GM12878 (cell line): ENCODE measurements around the gene TTLL1. TPM values are rescaled to one million over a fixed set of nuclear protein-coding genes. Genes with fewer than 3 reads are reported as not detected.

Experiments used
- ATAC-seq: fragments of 200-7000 bp; cut with Tn5 transposase; 3 replicates; pipeline ENCODE4 v1.9.1; 2020; ENCODE audit warnings: mild to moderate bottlenecking, moderate library complexity
- BruUV-seq: library from RNA; stranded (reverse); fragments of 400-500 nt; replicated peaks from 2 replicates; lab custom pipeline; 2021; lab: Mats Ljungman, UMichigan
- CTCF ChIA-PET: fragments of 300-600 bp; sonication (Branson Sonifier 250); formaldehyde crosslinking; extraction: SDS; loops from one replicate; lab custom pipeline; 2021; ENCODE audit warnings: inconsistent platforms; lab: Yijun Ruan, JAX
- POLR2A ChIA-PET: fragments of 350-600 bp; formaldehyde crosslinking; extraction: SDS; loops from one replicate; lab custom pipeline; 2021; ENCODE audit warnings: inconsistent platforms; lab: Charles Lee
- RAD21 ChIA-PET: fragments of 300-600 bp; sonication (Branson Sonifier 250); formaldehyde crosslinking; loops from one replicate; lab custom pipeline; 2023; ENCODE audit warnings: antibody characterized with exemption; ENCODE audit not compliant: unreplicated experiment; lab: Charles Lee
- SMC1A ChIA-PET: fragments of 300-600 bp; sonication (Branson Sonifier 250); formaldehyde crosslinking; loops from one replicate; lab custom pipeline; 2023; ENCODE audit not compliant: unreplicated experiment, uncharacterized antibody; lab: Charles Lee
- DNase-seq: peaks from one replicate; pipeline ENCODE4 v3.0.0-alpha.2; 2011; ENCODE audit warnings: low read depth, low spot score
- FAIRE-seq: peaks from 3 replicates; lab custom pipeline; 2011; peaks lifted over from hg19 to GRCh38; lab: Jason Lieb, UNC
- H2AFZ ChIP-seq: 2 replicates; pipeline ENCODE4 v1.6.0; 2011; ENCODE audit warnings: low read depth, low read length, control low read depth; ENCODE audit not compliant: control insufficient read depth
- H3K27ac ChIP-seq: 2 replicates; pipeline ENCODE4 v1.5.1; 2011; ENCODE audit warnings: control low read depth; ENCODE audit not compliant: control insufficient read depth, insufficient read depth
- H3K27me3 ChIP-seq, 2 experiments: replicated peaks in 1 of 2; 2 replicates each; pipeline versions ENCODE4 v1.6.0 to v1.6.1; 2011; ENCODE audit warnings: low read length in 1 of 2; ENCODE audit not compliant: control insufficient read depth in 2 of 2, insufficient read depth in 2 of 2
- H3K36me3 ChIP-seq, 2 experiments: 2 replicates each; pipeline ENCODE4 v1.5.1; 2011; ENCODE audit warnings: low read length in 1 of 2; ENCODE audit not compliant: control insufficient read depth in 2 of 2, insufficient read depth in 2 of 2
- H3K4me1 ChIP-seq: 2 replicates; pipeline ENCODE4 v1.6.1; 2011; ENCODE audit warnings: mild to moderate bottlenecking, low read length, moderate library complexity, mixed read lengths; ENCODE audit not compliant: control insufficient read depth, insufficient read depth
- H3K4me2 ChIP-seq: 2 replicates; pipeline ENCODE4 v1.6.0; 2011; ENCODE audit warnings: control low read depth; ENCODE audit not compliant: control insufficient read depth, insufficient read depth
- H3K4me3 ChIP-seq: fragments of 200-600 bp; sonication (generic); 2 replicates; pipeline ENCODE4 v1.5.1; 2016
- H3K79me2 ChIP-seq: 2 replicates; pipeline ENCODE4 v1.6.0; 2011; ENCODE audit warnings: low read length; ENCODE audit not compliant: control insufficient read depth, insufficient read depth
- H3K9ac ChIP-seq: 2 replicates; pipeline ENCODE4 v1.8.0; 2011; ENCODE audit warnings: low read length, control low read depth, mixed read lengths; ENCODE audit not compliant: control insufficient read depth, insufficient read depth
- H3K9me3 ChIP-seq: replicated peaks from 3 replicates; pipeline ENCODE4 v1.5.1; 2011; ENCODE audit warnings: mild to moderate bottlenecking, low read length; ENCODE audit not compliant: control insufficient read depth, insufficient read depth
- H4K20me1 ChIP-seq: 2 replicates; pipeline ENCODE4 v1.6.0; 2011; ENCODE audit not compliant: control insufficient read depth, insufficient read depth
- ATF3 ChIP-seq: IDR thresholded peaks from 2 replicates; pipeline ENCODE4 v1.6.1; 2011; ENCODE audit warnings: low read depth, mild to moderate bottlenecking, low read length, moderate library complexity, borderline replicate concordance; ENCODE audit errors: extremely low read depth
- CTCF ChIP-seq, 3 experiments: IDR thresholded peaks in 2 of 3; conservative IDR thresholded peaks in 1 of 3; 2 replicates each; pipeline ENCODE4 v1.5.1; 2011; ENCODE audit warnings: low read depth in 3 of 3, low read length in 3 of 3, mild to moderate bottlenecking in 3 of 3, control low read depth in 2 of 3, moderate library complexity in 2 of 3, inconsistent platforms in 1 of 3, mixed read lengths in 1 of 3; ENCODE audit not compliant: control insufficient read depth in 2 of 3, insufficient read depth in 1 of 3; ENCODE audit errors: extremely low read depth in 1 of 3
- E2F4 ChIP-seq: IDR thresholded peaks from 2 replicates; pipeline ENCODE4 v1.6.1; 2012; ENCODE audit warnings: low read depth, low read length, improper control_type of control experiment
- EED ChIP-seq: sonication (generic); IDR thresholded peaks from 2 replicates; pipeline ENCODE4 v1.6.1; 2016; ENCODE audit warnings: antibody characterized with exemption, low read depth
- FOXK2 ChIP-seq: fragments of 450-650 bp; IDR thresholded peaks from 2 replicates; pipeline ENCODE4 v1.6.1; 2017; ENCODE audit warnings: mild to moderate bottlenecking, moderate library complexity
- MAX ChIP-seq: IDR thresholded peaks from 2 replicates; pipeline ENCODE4 v1.6.1; 2012; ENCODE audit warnings: low read depth, low read length, improper control_type of control experiment
- PAX5 ChIP-seq: IDR thresholded peaks from 2 replicates; pipeline ENCODE4 v1.6.1; 2011; ENCODE audit warnings: low read depth, low read length, borderline replicate concordance
- POLR2A ChIP-seq: IDR thresholded peaks from 2 replicates; pipeline ENCODE4 v1.6.1; 2011; ENCODE audit warnings: low read depth, mild to moderate bottlenecking, low read length
- POLR2AphosphoS2 ChIP-seq: IDR thresholded peaks from 2 replicates; pipeline ENCODE4 v1.6.1; 2011; ENCODE audit warnings: low read depth, mild to moderate bottlenecking, low read length, improper control_type of control experiment, moderate library complexity
- POU2F2 ChIP-seq: IDR thresholded peaks from 3 replicates; pipeline ENCODE4 v1.6.1; 2011; ENCODE audit warnings: low read depth, mild to moderate bottlenecking, low read length, borderline replicate concordance
- RAD21 ChIP-seq: IDR thresholded peaks from 2 replicates; pipeline ENCODE4 v1.6.1; 2011; ENCODE audit warnings: mild to moderate bottlenecking, low read depth, low read length, moderate library complexity; ENCODE audit not compliant: insufficient read depth
- REST ChIP-seq: IDR thresholded peaks from 2 replicates; pipeline ENCODE4 v1.6.1; 2012; ENCODE audit warnings: mild to moderate bottlenecking, low read depth, low read length
- SMAD1 ChIP-seq: fragments of 450-650 bp; IDR thresholded peaks from 2 replicates; pipeline ENCODE4 v1.6.1; 2018; ENCODE audit warnings: mild to moderate bottlenecking, low read depth; ENCODE audit not compliant: partially characterized antibody
- TCF12 ChIP-seq: IDR thresholded peaks from 2 replicates; pipeline ENCODE4 v1.6.1; 2011; ENCODE audit warnings: low read depth, mild to moderate bottlenecking, low read length
- YY1 ChIP-seq: IDR thresholded peaks from 2 replicates; pipeline ENCODE4 v1.6.1; 2011; ENCODE audit warnings: low read depth, mild to moderate bottlenecking, low read length
- ZNF274 ChIP-seq: IDR thresholded peaks from one replicate; pipeline ENCODE4 v1.8.0; 2011; ENCODE audit not compliant: insufficient read length, insufficient read depth
- whole genome bisulfite sequencing: methylation state at CpG from one replicate; pipeline ENCODE4 v1.1.6; 2016; ENCODE audit warnings: low lambda C conversion rate; ENCODE audit not compliant: insufficient replicate concordance, insufficient coverage; ENCODE audit errors: missing lambda C conversion rate; 5-methylcytosine and 5-hydroxymethylcytosine counted together
- in situ Hi-C: fragments of 300-500 bp; cut with MboI; formaldehyde crosslinking; loops from 9 replicates; pipeline ENCODE4 v1.14.3; 2018; ENCODE audit warnings: mixed read lengths
- intact Hi-C: fragments of 100-400 bp; cut with micrococcal nuclease; formaldehyde crosslinking; loops from one replicate; pipeline ENCODE4 v1.14.2; 2022; ENCODE audit not compliant: unreplicated experiment
- polyA plus RNA-seq, 11 experiments: library from polyadenylated mRNA; depleted of rRNA in 4 of 11; unstranded in 6 of 11; stranded (reverse) in 5 of 11; fragments of >200 nt; fragmentation: Nextera tagmentation in 4 of 11; fragmentation: Illumina TruSeq in 1 of 11; extraction: Ambion mirVana in 4 of 11; extraction: Trizol in 1 of 11; gene quantifications; 1 replicate in 1 of 11; 2 replicates in 10 of 11; pipeline versions ENCODE4 v1.2.1 to v1.2.3, GENCODE V29; 2011 to 2016; ENCODE audit warnings: inconsistent platforms in 2 of 11, missing spikeins in 2 of 11, low read depth in 1 of 11
- total RNA-seq, 4 experiments: library from RNA; depleted of rRNA in 3 of 4; stranded (reverse); fragments of >200 nt in 3 of 4; fragmentation: Illumina TruSeq in 1 of 4; extraction: Trizol in 1 of 4; gene quantifications; 2 replicates each; pipeline versions ENCODE4 v1.2.1 to v1.2.3, GENCODE V29; 2013 to 2021

The TTLL1 gene
- total and polyA plus RNA-seq, 10 of the 15 experiments (the other 5 are each of a cell fraction or from before 2014, with no cell fraction given): 0.39 to 4.8 (median 3.2) TPM

DNA sequence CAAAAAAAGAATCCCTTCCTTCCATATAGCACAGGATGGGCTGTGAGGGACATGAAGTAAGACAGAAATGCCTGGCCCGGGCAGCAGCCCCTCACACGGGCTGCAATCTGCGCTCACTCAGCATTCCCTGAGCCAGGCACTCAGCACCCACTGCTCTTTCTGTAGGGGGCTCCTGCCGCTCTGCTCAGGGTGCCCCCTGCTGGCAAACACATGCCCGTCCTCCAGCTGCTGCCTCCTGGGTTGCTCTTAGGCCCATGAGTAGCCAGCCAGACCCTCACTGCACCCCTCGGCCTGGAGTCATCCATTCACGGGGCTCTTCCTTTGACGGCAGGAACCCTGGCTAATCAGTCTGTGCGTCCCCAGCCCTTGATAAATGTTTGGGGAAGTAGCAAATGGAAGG lies 47.1 kb upstream of the TTLL1 start:
- POLR2A ChIA-PET: no interaction called here
- WGBS: 18% methylated on average over 9 of the region's 9 CpGs
- H3K9ac ChIP-seq: no peak overlapping the region
- no TSS peak for BruUV-seq
- CTCF ChIA-PET: interaction anchor here (0.9 to 1.5 kb wide), 7 partner anchors 12 to 268 kb away, joined by 3 to 5 read pairs (median 3); partner anchors contain the start of gene BIK
- in situ Hi-C loops: no loop called here
- H3K79me2 ChIP-seq: no peaks in the 10 kb centered on the region
- no peak overlapping the region for H3K4me2 ChIP-seq
- peak; percentile 93 for ATAC-seq
- no peaks in the 10 kb centered on the region for H3K4me1 ChIP-seq
- H3K27me3 ChIP-seq: no peaks in the 10 kb centered on the region
- no peaks in the 10 kb centered on the region for H4K20me1 ChIP-seq
- SMC1A ChIA-PET: no interaction called here
- H2AFZ ChIP-seq: no peak overlapping the region
- RAD21 ChIA-PET: no interaction called here
- peaks cover 6 to 25% of the 10 kb centered on the region in 2 experiments for H3K36me3 ChIP-seq
- H3K27ac ChIP-seq: no peak overlapping the region
- H3K9me3 ChIP-seq: no peaks in the 10 kb centered on the region
- no peak overlapping the region for H3K4me3 ChIP-seq
- no peak for DNase-seq
- no peak for FAIRE-seq
- intact Hi-C loops: no loop called here
- TF ChIP-seq PAX5: no peak
- no peak for TF ChIP-seq EED
- no peak for TF ChIP-seq E2F4
- TF ChIP-seq REST: no peak
- TF ChIP-seq POLR2AphosphoS2: no peak
- TF ChIP-seq YY1: 0 out of 2 replicates have a peak, but pooled peaks have one; percentile 32
- TF ChIP-seq TCF12: 0 out of 2 replicates have a peak, but pooled peaks have one; percentile 19
- no peak for TF ChIP-seq FOXK2
- no peak for TF ChIP-seq ATF3
- TF ChIP-seq ZNF274: no peak
- TF ChIP-seq CTCF (IDR thresholded peaks at IDR 0.05 in 2 of 3, conservative IDR thresholded peaks at IDR 0.05 in 1 of 3; ENCODE audit: control insufficient read depth in 2 of 3, extremely low read depth in 1 of 3, insufficient read depth in 1 of 3, low read depth in 3 of 3, low read length in 3 of 3): peak; percentile 62 to 82 (median 73)
- no peak for TF ChIP-seq POLR2A
- TF ChIP-seq POU2F2: no peak
- peak; percentile 58 for TF ChIP-seq RAD21
- no peak for TF ChIP-seq MAX
- TF ChIP-seq SMAD1: no peak
